Measurements from ENCODE around the gene RNF113B. TPM values are rescaled to one million over a fixed set of nuclear protein-coding genes. Genes with fewer than 3 reads are reported as not detected.

RNF113B gene
- total and polyA plus RNA-seq, 11 donors = not detected

GRCh38 chr13:98172590-98173422, 4.3 kb downstream of the RNF113B start:
- WGBS, 4 donors = 35 to 45% (median 41%) methylated on average over 7 of the region's 7 CpGs
- Histone ChIP-seq H3K9me3 (no peaks in the 10 kb centered on the region), H3K36me3 (peaks cover 0 to 4% (median 0%) of the 10 kb centered on the region in 9 donors), H3K4me1 (peaks cover 10 to 48% (median 33%) of the 10 kb centered on the region in 12 donors), H3K27ac (peak overlapping the region; percentile 2 to 76 (median 48)), H3K4me3 (peak overlapping the region in 6 of 12 donors; percentile 25 to 37 (median 28)), H3K27me3 (no peaks in the 10 kb centered on the region)
- no peak for DNase-seq
- intact Hi-C loops (cut with DNase I) = no loop called here
- peak in 2 of 4 donors; percentile 18 to 31 for ATAC-seq
- TF ChIP-seq POLR2A (IDR thresholded peaks at IDR 0.05) (no peak), CTCF (IDR thresholded peaks at IDR 0.05) (no peak)

- peaks cover 10 to 48% (median 33%) of the 10 kb centered on the region in 12 donors for H3K4me1 ChIP-seq
- peak; percentile 42 to 72 (median 70) for ATAC-seq
- peak overlapping the region; percentile 2 to 76 (median 48) for H3K27ac ChIP-seq
- TF ChIP-seq CTCF (IDR thresholded peaks at IDR 0.05) (no peak), POLR2A (IDR thresholded peaks at IDR 0.05) (no peak)
- H3K27me3 ChIP-seq = no peaks in the 10 kb centered on the region
- 11 to 22% (median 15%) methylated on average over 8 to 14 of the region's 14 CpGs for WGBS, 4 donors
- no peaks in the 10 kb centered on the region for H3K9me3 ChIP-seq
- intact Hi-C loops (cut with DNase I) = no loop called here
- peak overlapping the region in 8 of 12 donors; percentile 11 to 37 (median 26) for H3K4me3 ChIP-seq
- peaks cover 0 to 4% (median 0%) of the 10 kb centered on the region in 9 donors for H3K36me3 ChIP-seq
- peak; percentile 46 to 72 (median 52) for DNase-seq
Observed at GRCh38 chr13:98171900-98172589, 5.0 kb downstream of the RNF113B start.

- ATAC-seq = no peak
- Histone ChIP-seq H3K27me3 (no peaks in the 10 kb centered on the region), H3K4me1 (peaks cover 10 to 34% (median 29%) of the 10 kb centered on the region in 12 donors), H3K36me3 (no peaks in the 10 kb centered on the region), H3K4me3 (no peak overlapping the region), H3K27ac (no peak overlapping the region), H3K9me3 (no peaks in the 10 kb centered on the region)
- 80 to 87% (median 85%) methylated on average over 3 of the region's 3 CpGs for whole genome bisulfite sequencing, 4 donors
- TF ChIP-seq POLR2A (IDR thresholded peaks at IDR 0.05) (no peak), CTCF (IDR thresholded peaks at IDR 0.05) (no peak)
- no peak for DNase-seq
- intact Hi-C loops (cut with DNase I) = no loop called here
Observed at GRCh38 chr13:98169331-98169730, 7.7 kb downstream of the RNF113B start.

- ATAC-seq (no peak), DNase-seq (no peak)
- intact Hi-C loops (cut with DNase I) = loop anchor here in 1 of 10 donors (5.0 kb wide), 1 partner anchor 39 kb away; no protein-coding TSS in a partner anchor
- no peak overlapping the region for H3K27ac ChIP-seq
- H3K4me3 ChIP-seq = no peak overlapping the region
- WGBS, 4 donors = 96 to 99% (median 97%) methylated on average over 5 of the region's 5 CpGs
- H3K9me3 ChIP-seq = no peaks in the 10 kb centered on the region
- no peak for TF ChIP-seq POLR2A (IDR thresholded peaks at IDR 0.05)
- TF ChIP-seq CTCF (IDR thresholded peaks at IDR 0.05) = no peak
- H3K27me3 ChIP-seq = no peaks in the 10 kb centered on the region
- no peaks in the 10 kb centered on the region for H3K36me3 ChIP-seq
- H3K4me1 ChIP-seq = peaks cover 0 to 15% (median 0%) of the 10 kb centered on the region in 12 donors
Observed at GRCh38 chr13:98162935-98163334, 14.1 kb downstream of the RNF113B start.
